Measurements from ENCODE around the gene TMEM82.

Gene TMEM82

GRCh38 chr1:15765495-15766194, 23.3 kb downstream of the TMEM82 start:
- DNase-seq: no peak
- H3K36me3 ChIP-seq: peaks cover 20% of the 10 kb centered on the region
- H3K4me3 ChIP-seq (ENCODE audit: low read depth, low read length): no peak overlapping the region
- no peaks in the 10 kb centered on the region for H3K9me3 ChIP-seq (ENCODE audit: severe bottlenecking)
- no peak for TF ChIP-seq CTCF (IDR thresholded peaks at IDR 0.05; ENCODE audit: low read depth, low read length)
- no peaks in the 10 kb centered on the region for H3K27me3 ChIP-seq (ENCODE audit: insufficient read depth, low read depth, severe bottlenecking)
- no peak overlapping the region for H3K27ac ChIP-seq

DNA sequence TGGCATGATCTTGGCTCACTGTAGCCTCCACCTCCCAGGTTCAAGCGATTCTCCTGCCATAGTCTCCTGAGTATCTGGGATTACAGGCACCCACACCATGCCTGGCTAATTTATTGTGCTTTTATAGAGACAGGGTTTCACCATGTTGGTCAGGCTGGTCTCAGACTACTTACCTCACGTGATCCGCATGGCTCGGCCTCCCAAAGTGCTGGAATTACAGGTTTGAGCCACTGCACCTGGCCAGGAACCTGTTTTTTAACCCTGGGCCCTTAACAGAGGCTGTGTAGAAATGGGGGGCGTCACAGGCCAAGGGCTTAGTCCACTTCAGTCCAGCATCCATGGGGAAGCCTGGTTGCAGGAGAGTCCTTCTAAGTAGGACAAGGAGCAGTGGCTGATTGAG, 25.6 kb downstream of the TMEM82 start:
- no peak for DNase-seq
- no peak for TF ChIP-seq CTCF (IDR thresholded peaks at IDR 0.05; ENCODE audit: low read depth, low read length)
- H3K4me3 ChIP-seq (ENCODE audit: low read depth, low read length): no peak overlapping the region
- no peaks in the 10 kb centered on the region for H3K9me3 ChIP-seq (ENCODE audit: severe bottlenecking)
- H3K27me3 ChIP-seq (ENCODE audit: insufficient read depth, low read depth, severe bottlenecking): no peaks in the 10 kb centered on the region
- H3K27ac ChIP-seq: no peak overlapping the region
- H3K36me3 ChIP-seq: peaks cover 31% of the 10 kb centered on the region

- H3K4me3 ChIP-seq (ENCODE audit: low read depth, low read length): no peak overlapping the region
- peaks cover 32% of the 10 kb centered on the region for H3K36me3 ChIP-seq
- H3K9me3 ChIP-seq (ENCODE audit: severe bottlenecking): no peaks in the 10 kb centered on the region
- no peak for TF ChIP-seq CTCF (IDR thresholded peaks at IDR 0.05; ENCODE audit: low read depth, low read length)
- no peaks in the 10 kb centered on the region for H3K27me3 ChIP-seq (ENCODE audit: insufficient read depth, low read depth, severe bottlenecking)
- no peak for DNase-seq
- H3K27ac ChIP-seq: no peak overlapping the region
Measured at GRCh38 chr1:15768388-15768787, 26.1 kb downstream of the TMEM82 start.

GRCh38 chr1:15770313-15770962, 28.1 kb downstream of the TMEM82 start:
- no peak for DNase-seq
- H3K4me3 ChIP-seq (ENCODE audit: low read depth, low read length): no peak overlapping the region
- peaks cover 39% of the 10 kb centered on the region for H3K36me3 ChIP-seq
- H3K27me3 ChIP-seq (ENCODE audit: insufficient read depth, low read depth, severe bottlenecking): no peaks in the 10 kb centered on the region
- no peak overlapping the region for H3K27ac ChIP-seq
- no peaks in the 10 kb centered on the region for H3K9me3 ChIP-seq (ENCODE audit: severe bottlenecking)
- TF ChIP-seq CTCF (IDR thresholded peaks at IDR 0.05; ENCODE audit: low read depth, low read length): no peak

DNA sequence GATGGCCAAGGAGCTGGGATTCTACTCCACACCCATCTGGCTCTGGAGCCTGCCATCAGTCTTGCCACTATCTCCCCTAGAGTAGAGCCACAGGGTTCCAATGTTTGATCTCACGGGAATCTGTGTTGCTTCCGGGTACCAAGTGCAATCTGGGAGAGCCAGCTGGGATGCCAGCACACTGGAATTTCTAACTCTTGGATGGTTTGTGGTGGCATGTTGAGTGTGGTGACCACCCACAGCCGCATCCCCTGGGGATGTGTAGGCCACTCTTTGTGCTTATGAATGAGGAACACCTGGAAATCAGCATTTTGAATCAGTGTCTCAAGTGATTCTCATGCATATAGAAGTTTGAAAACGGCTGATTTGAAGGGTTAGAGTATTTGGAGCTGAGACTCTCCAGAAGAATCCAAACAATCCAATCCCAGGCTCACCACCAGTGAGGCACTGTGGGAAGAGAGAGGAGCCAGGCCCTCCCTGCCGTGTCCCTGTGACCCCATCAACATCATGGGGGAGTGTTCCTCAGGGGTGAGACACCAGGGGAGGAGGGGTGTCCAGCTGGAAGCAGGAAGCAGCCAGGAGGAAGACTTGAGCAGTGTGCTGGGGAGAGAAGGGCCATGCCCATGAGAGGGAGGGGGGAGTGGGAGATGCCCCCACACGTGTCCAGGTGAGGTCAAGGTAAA, 29.7 kb downstream of the TMEM82 start:
- no peak for TF ChIP-seq CTCF (IDR thresholded peaks at IDR 0.05; ENCODE audit: low read depth, low read length)
- no peaks in the 10 kb centered on the region for H3K27me3 ChIP-seq (ENCODE audit: insufficient read depth, low read depth, severe bottlenecking)
- peaks cover 31% of the 10 kb centered on the region for H3K36me3 ChIP-seq
- H3K27ac ChIP-seq: no peak overlapping the region
- DNase-seq: no peak
- H3K9me3 ChIP-seq (ENCODE audit: severe bottlenecking): no peaks in the 10 kb centered on the region
- H3K4me3 ChIP-seq (ENCODE audit: low read depth, low read length): no peak overlapping the region
